ENCODE measurements around the gene AGK. TPM values are rescaled to one million over a fixed set of nuclear protein-coding genes. Genes with fewer than 3 reads are reported as not detected.
A peak's percentile ranks its signal among the peaks of the same experiment; 100 is the strongest.

Gene AGK
- total RNA-seq, 4 donors from 2014 or later, result 9.8 to 20.1 (median 14.9) TPM

- TF ChIP-seq CTCF (IDR thresholded peaks at IDR 0.05) (no peak), POLR2A (IDR thresholded peaks at IDR 0.05) (no peak)
- intact Hi-C loops (cut with DNase I; ENCODE audit: low total_unique reads), result no loop called here
- no peak for DNase-seq (ENCODE audit: low spot score in 2 of 2)
- WGBS, 2 donors, result 57 to 70% methylated on average over 8 of the region's 8 CpGs
- no peak overlapping the region for H3K4me3 ChIP-seq (ENCODE audit: low read depth, poor library complexity, severe bottlenecking)
Observed at GRCh38 chr7:141649137-141649864, 98.1 kb downstream of the AGK start.

- H3K4me3 ChIP-seq (ENCODE audit: low read depth, poor library complexity, severe bottlenecking), result no peak overlapping the region
- 29 to 36% methylated on average over 6 of the region's 6 CpGs for WGBS, 2 donors
- intact Hi-C loops (cut with DNase I; ENCODE audit: low total_unique reads), result no loop called here
- DNase-seq (ENCODE audit: low spot score in 2 of 2), result peak in 1 of 2 donors; percentile 42
- TF ChIP-seq CTCF (IDR thresholded peaks at IDR 0.05) (no peak), POLR2A (IDR thresholded peaks at IDR 0.05) (no peak)
Observed at GRCh38 chr7:141649865-141650634, 98.8 kb downstream of the AGK start.

GRCh38 chr7:141651417-141651816 lies 100.2 kb downstream of the AGK start:
- intact Hi-C loops (cut with DNase I; ENCODE audit: low total_unique reads), result no loop called here
- 92 to 94% methylated on average over 9 of the region's 9 CpGs for WGBS, 2 donors
- H3K4me3 ChIP-seq (ENCODE audit: low read depth, poor library complexity, severe bottlenecking), result no peak overlapping the region
- no peak for DNase-seq (ENCODE audit: low spot score in 2 of 2)
- no peak for TF ChIP-seq POLR2A (IDR thresholded peaks at IDR 0.05)
- TF ChIP-seq CTCF (IDR thresholded peaks at IDR 0.05), result no peak

GRCh38 chr7:141652691-141653090 lies 101.5 kb downstream of the AGK start:
- DNase-seq (ENCODE audit: low spot score in 2 of 2), result no peak
- TF ChIP-seq POLR2A (IDR thresholded peaks at IDR 0.05) (no peak), CTCF (IDR thresholded peaks at IDR 0.05) (no peak)
- WGBS, 2 donors, result 60 to 64% methylated on average over 3 of the region's 3 CpGs
- intact Hi-C loops (cut with DNase I; ENCODE audit: low total_unique reads), result no loop called here
- no peak overlapping the region for H3K4me3 ChIP-seq (ENCODE audit: low read depth, poor library complexity, severe bottlenecking)

GRCh38 chr7:141654551-141654950 lies 103.3 kb downstream of the AGK start:
- peak in 1 of 2 donors; percentile 33 for DNase-seq (ENCODE audit: low spot score in 2 of 2)
- H3K4me3 ChIP-seq (ENCODE audit: low read depth, poor library complexity, severe bottlenecking), result no peak overlapping the region
- TF ChIP-seq CTCF (IDR thresholded peaks at IDR 0.05), result no peak
- TF ChIP-seq POLR2A (IDR thresholded peaks at IDR 0.05), result no peak
- intact Hi-C loops (cut with DNase I; ENCODE audit: low total_unique reads), result no loop called here
- WGBS, 2 donors, result 42 to 43% methylated on average over 3 of the region's 3 CpGs

Measured in lower leg skin (tissue), 4 donors.